HFF-Myc (cell line): Measurements from ENCODE around the gene TTC3.
"Not testable (repeated sequence)": the region's sequence is repeated elsewhere in the genome, so short reads cannot be mapped to it uniquely, and the experiment has no call there.

ENCODE experiments used
- DNase-seq: peaks from one replicate; pipeline ENCODE4 v3.0.0-alpha.2; 2011; ENCODE audit warnings: low read depth; ENCODE audit errors: extremely low read depth
- H3K4me3 ChIP-seq: replicated peaks from 2 replicates; pipeline ENCODE4 v1.5.1; 2011; ENCODE audit warnings: low read depth, mild to moderate bottlenecking, control low read depth, low read length
- TF ChIP-seq, protein P1 (sequence below): IDR thresholded peaks from 2 replicates; pipeline ENCODE4 v1.5.1; 2012; ENCODE audit warnings: mild to moderate bottlenecking, low read depth, low read length, control low read depth; ENCODE audit errors: missing control alignments

The TTC3 gene

DNA sequence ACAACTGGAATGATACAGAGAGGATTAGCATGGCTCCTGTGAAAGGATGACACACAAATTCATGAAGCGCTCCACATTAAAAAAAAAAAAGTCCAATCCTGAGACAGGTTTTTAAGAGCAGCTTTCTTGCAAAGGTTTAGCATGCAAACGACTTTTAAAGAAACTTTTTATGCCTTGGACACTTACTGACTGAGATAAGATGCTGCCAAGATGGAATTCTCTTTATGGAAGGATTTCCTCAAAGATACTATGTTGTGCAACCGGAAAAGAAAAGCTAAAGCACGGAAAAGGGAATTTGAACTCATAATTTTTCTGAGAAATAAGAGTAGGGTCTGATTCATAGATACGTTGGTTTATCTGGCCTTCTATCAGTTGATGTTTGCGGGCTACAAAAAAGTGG, 27.5 kb upstream of the TTC3 start:
- TF ChIP-seq, protein P1, sequence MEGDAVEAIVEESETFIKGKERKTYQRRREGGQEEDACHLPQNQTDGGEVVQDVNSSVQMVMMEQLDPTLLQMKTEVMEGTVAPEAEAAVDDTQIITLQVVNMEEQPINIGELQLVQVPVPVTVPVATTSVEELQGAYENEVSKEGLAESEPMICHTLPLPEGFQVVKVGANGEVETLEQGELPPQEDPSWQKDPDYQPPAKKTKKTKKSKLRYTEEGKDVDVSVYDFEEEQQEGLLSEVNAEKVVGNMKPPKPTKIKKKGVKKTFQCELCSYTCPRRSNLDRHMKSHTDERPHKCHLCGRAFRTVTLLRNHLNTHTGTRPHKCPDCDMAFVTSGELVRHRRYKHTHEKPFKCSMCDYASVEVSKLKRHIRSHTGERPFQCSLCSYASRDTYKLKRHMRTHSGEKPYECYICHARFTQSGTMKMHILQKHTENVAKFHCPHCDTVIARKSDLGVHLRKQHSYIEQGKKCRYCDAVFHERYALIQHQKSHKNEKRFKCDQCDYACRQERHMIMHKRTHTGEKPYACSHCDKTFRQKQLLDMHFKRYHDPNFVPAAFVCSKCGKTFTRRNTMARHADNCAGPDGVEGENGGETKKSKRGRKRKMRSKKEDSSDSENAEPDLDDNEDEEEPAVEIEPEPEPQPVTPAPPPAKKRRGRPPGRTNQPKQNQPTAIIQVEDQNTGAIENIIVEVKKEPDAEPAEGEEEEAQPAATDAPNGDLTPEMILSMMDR: no peak
- no peak overlapping the region for H3K4me3 ChIP-seq
- DNase-seq: no peak

DNA sequence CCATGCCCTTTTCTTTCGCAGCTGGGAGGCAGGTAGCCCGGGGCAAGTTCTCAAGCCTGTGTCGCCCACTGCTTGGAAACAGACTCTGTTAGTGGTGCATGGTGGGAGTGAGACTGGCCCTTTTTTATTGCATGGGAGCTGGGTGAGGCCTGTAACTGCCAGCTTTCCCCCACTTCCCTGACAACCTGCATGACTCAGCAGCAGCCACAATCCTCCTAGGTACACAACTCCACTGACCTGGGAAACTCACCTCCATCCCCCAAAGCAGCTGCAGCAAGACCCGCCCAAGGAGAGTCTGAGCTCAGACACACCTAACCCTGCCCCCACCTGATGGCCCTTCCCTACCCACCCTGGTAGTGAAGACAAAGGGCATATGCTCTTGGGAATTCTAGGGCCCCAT, 26.0 kb upstream of the TTC3 start:
- H3K4me3 ChIP-seq: no peak overlapping the region
- TF ChIP-seq, protein P1: no peak
- DNase-seq: no peak

DNA sequence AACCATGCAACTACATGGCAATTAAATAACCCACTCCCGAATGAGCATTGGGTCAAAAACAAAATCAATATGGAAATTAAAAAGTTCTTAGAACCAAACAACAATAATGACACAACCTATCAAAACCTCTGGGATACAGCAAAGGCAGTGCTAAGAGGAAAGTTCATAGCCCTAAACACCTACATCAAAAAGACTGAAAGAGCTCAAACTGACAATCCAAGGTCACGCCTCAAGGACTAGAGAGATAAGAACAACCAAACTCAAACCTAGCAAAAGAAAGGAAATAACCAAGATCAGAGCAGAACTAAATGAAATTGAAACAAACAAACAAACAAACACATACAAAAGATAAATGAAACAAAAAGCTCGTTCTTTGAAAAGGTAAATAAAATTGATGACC, 23.3 kb upstream of the TTC3 start:
- not testable (repeated sequence) for H3K4me3 ChIP-seq, DNase-seq

DNA sequence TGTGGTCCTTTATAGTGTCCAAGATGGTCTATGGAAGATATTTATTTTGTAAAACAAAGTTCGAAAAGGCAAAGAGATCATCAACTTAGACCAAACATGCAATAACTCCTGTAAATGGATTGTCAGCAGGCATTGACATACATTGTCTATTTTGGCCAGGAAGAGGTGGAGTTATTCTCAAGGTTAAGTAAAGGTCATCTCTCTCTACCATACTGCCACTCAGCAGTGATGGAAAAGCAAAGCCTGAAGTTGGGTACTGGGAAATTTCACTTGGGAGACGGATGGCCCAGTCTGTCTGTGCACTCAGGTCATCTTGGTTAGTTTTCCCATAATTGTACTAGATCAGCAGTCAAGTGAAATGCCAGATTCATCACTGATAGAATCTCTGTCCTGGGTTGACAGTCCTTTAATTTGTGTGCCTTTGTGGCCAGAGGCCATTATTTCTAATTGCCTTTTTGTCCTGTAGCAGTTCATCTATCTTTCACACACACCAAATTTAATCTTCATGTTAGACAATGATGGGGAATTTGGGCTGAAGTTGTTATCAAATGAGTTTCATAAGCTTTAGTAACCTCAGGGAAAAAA, 17.7 kb upstream of the TTC3 start:
- TF ChIP-seq, protein P1: no peak
- no peak overlapping the region for H3K4me3 ChIP-seq
- no peak for DNase-seq

DNA sequence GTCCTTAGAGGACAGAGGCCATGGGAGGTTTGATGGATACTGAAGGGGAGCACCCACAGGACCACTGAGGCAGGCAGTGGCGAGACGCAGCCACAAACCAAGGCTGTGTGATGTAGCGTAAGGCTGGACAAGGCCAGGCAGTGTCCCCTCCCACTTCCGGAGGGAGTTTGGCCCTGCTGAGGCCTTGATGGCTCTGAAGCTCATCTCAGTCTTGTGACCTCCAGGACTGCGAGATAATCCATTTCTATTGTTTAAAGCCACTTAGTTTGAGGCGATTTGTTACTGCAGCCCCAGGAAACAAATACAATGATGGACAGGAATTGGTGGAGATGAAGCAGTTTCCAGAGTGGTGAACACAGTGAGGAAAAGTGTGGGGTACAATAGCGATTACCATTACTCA, 15.4 kb upstream of the TTC3 start:
- TF ChIP-seq, protein P1: no peak
- DNase-seq: no peak
- H3K4me3 ChIP-seq: no peak overlapping the region

DNA sequence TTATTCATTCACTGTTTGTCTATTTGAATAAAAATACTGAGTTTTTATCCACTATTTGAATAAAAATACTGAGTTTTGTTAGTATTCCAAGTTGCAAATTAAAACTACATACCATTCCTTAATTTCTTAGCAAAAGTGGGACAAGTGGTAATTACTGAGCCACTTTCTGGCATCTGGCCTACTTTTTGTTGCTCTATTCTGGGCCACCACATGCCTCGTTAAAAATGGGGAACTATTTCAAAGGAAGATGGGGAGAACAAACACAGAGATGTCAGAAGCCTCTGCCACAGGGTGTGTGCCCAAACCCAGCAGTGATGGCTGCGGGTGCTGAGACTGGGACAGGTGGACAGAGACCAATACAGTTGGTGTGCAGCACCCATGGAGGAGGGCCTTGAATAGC, 14.8 kb upstream of the TTC3 start:
- no peak overlapping the region for H3K4me3 ChIP-seq
- TF ChIP-seq, protein P1: no peak
- no peak for DNase-seq

DNA sequence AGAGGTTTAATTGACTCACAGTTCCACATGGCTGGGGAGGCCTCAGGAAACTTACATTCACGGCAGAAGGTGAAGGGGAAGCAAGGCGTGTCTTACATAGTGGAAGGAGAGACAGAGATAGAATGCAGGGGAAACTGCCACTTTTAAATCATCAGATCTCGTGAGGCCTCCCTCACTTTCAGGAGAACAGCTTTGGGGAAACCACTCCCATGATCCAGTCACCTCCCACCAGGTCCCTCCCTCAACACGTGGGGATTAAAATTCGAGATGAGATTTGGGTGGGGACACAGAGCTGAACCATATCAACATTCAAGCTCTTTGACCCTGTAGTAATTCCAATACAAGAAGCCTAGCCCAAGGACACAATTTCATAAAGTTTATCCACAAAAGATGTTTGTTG, 13.9 kb upstream of the TTC3 start:
- DNase-seq: no peak
- H3K4me3 ChIP-seq: no peak overlapping the region
- TF ChIP-seq, protein P1: no peak
